Fibroblast of the conjunctiva (primary cell): ENCODE data around the gene STUM.
"Not testable (repeated sequence)": the region's sequence is repeated elsewhere in the genome, so short reads cannot be mapped to it uniquely, and the experiment has no call there.

Source experiments
- DNase-seq: peaks from one replicate; pipeline ENCODE4 v3.0.0-alpha.2; 2010; ENCODE audit warnings: low read depth

The STUM gene

GRCh38 chr1:226627050-226627755 lies 78.6 kb downstream of the STUM start:
- no peak for DNase-seq

GRCh38 chr1:226627924-226628611 lies 79.5 kb downstream of the STUM start:
- DNase-seq, result no peak

DNA sequence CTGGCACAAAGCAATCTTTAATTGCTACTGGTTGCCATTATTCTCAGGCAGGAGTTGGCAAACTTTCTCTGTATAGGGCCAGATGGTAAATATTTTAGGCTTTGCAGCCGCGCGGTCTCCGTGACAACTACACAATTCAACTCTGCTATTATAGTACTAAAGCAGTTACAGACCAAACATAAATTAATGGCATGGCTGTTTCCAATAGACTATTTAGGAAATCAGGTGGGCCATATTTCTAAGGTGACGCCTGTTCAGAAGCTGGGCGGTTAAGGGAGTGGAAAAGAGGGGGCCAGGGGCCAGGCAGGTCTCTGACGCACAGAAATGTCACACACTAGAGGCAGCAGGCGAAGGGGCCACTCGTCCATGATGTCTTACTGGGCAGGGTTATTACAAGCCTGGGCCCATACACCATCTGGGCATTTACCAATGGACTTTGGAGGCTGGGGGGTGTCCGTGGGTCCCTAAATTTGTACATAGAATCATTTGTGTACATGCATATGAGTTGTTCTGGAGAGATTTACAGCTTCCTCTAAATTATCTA lies 80.1 kb downstream of the STUM start:
- DNase-seq, result no peak

DNA sequence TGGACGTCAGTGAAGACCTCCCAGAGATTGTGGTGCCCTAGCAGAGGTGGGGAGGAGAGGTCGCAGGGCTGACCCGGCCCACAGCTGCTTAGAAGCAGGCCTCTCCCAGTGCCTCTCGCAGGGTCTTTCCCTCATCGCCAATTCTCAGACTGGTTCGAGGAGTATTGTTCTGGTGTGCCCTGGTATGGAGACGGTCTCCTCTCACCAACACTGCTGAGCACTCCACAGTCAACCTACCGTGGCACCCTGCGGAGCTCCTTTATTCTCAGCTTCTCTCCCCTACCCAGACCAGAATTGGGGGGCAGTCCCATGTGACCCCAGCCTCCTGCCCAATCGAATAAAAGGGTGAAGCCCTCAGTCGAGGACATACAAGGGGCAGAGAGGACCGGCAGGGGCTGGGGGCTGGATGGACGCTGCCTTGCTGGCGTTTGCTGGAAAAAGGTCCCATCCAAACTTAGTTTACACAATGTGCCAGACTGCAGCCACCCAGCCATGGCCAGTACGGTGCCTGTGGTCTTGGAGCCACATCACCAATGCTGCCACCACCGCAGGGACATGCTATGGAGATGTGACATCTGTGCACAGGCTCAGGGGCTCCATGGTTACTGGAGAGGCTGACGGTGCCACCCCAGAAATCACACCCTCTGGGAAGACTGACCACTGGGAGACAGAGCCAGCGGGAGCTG lies 80.8 kb downstream of the STUM start:
- no peak for DNase-seq

- no peak for DNase-seq
These were observed 81.5 kb downstream of the STUM start for GRCh38 chr1:226629896-226630550.

- DNase-seq, result no peak
These were observed 82.0 kb downstream of the STUM start for GRCh38 chr1:226630592-226630991.

DNA sequence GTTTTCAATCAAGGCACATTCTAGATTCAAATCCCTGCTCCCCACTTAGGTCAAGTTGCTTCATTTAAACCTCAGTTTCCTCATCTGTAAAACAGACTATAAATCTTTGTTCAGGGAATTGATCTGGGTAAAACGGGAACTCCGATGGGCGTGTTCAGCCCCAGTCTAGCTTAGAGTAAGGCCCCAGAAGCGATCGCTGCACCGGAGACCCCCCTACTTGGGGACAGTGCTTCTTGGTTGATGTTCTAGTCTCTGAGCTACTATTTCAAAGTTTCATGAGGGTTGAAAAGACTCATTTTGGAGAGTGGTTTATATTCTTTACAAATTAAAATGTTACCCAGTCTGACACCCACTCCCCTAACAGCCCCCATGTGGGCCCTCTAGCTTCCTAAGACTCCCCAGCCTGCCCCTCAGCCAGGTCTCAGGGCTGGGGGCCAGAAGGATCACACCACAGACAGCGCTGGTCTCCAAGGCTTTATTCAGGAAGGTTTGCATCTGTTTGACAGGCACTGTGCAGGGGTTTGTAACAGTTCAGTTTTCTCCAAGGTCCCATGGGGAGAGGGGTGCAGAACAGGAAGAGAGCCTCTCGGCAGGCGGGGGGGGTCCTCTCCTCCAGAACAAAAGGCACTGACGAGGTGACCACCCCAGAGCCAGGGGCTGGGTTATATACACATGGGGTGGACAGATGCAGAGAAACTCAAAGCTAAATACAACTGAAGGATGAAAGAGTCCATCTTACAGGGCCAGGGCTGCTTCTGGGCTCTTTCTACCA lies 82.9 kb downstream of the STUM start:
- DNase-seq, result no peak

DNA sequence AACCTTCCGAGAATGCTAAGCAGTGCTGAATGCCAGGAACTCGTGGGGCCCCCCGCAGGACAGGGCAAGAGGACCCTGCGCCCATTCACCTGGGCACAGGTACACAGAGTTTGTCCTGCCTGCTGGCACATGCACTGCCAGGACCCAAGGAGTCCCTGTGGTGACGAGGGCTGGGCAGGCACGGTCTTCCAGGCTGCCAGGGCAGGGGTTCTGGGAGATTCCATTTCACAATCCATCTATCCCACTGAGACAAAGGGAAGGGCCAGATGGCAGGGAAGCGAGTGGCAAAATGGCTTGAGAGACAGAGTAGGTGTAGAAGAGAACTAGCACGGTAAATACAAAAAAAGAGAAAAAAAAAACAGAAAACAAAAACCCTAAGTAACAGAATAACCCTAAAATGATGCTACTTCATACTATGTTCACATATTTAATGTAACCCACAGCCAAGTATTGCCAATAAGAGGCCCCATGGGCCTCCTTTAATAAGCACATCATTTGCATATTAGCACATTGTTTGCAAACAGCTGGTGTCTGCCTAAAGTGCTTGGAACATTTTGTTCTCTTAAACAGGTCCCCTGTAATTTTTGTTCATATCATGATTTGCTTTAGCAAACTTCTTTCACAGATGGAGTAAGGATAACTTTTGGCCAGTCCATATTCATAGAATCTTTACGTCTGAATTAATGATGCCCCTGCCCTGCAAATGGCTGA lies 83.8 kb downstream of the STUM start:
- no peak for DNase-seq

DNA sequence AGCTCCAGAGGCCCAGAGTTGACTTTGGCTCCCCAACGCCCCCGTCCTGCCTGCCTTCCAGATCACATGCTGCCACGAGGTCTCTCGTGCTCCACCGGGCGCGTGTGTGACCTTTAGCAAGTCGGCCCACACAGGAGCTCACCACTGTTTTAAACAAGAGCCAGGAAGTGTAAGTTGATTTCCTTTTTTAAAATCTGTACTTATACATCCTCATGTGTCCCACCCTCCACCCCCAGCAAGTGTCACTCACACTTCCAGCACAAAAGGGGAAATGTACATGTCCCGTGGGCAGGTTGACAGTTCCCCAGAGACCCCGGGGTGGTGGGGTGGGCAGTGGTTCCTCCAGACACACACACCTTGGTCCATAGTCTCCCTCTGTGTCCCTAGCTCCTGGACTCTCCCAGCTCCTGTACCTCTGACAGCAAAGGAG lies 84.4 kb downstream of the STUM start:
- DNase-seq, result no peak

GRCh38 chr1:226633541-226634165 lies 85.1 kb downstream of the STUM start:
- DNase-seq, result no peak

DNA sequence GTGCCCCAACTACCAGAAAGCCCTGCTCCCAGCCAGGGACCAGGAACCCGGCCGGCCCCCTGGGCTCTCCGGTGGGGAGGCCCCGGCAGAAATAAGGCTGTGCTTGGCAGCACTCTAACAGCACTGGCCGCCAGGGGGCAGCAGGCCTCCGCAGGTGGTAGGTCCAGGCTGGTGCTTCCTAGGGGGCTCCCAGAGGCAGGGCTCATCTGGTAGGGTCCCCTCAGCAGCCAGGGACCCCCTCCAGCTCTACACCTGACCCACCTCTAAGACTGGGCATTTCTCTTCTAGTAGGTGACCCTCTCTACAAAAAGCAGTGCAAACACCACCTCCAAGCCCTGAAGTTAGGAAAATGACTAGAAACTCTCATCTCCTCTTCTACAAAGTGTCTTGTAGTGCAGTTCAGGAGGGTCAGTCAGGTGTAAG lies 85.6 kb downstream of the STUM start:
- no peak for DNase-seq

GRCh38 chr1:226634611-226635246 lies 86.2 kb downstream of the STUM start:
- DNase-seq, result no peak

DNA sequence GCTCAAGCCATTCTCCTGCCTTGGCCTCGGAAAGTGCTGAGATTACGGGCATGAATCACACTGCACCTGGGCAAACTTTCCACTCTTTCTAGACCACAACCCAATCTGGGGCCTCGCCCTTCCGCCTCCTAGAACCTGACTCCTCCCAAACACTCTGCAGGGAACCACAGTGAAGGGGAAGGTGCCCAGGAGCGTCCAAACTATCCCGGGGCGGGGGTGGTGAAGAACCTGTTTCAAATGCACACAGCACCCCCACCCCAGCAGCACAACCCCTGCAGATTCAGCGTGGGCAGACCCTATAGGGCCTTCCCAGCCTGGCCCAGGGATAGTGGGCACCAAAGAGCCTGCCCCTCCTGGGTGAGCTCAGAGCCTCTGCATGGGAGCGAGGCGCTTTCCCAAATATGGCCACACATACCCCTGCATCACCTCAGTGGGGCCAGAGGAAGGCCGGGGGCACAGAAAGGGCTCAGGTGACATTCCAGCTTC lies 86.9 kb downstream of the STUM start:
- no peak for DNase-seq

GRCh38 chr1:226636847-226637096 lies 88.2 kb downstream of the STUM start:
- DNase-seq, result no peak

GRCh38 chr1:226637147-226637935 lies 88.8 kb downstream of the STUM start:
- DNase-seq, result no peak

GRCh38 chr1:226638001-226638601 lies 89.5 kb downstream of the STUM start:
- no peak for DNase-seq

GRCh38 chr1:226638608-226639007 lies 90.0 kb downstream of the STUM start:
- DNase-seq, result no peak

GRCh38 chr1:226639206-226639605 lies 90.6 kb downstream of the STUM start:
- DNase-seq, result not testable (repeated sequence)

DNA sequence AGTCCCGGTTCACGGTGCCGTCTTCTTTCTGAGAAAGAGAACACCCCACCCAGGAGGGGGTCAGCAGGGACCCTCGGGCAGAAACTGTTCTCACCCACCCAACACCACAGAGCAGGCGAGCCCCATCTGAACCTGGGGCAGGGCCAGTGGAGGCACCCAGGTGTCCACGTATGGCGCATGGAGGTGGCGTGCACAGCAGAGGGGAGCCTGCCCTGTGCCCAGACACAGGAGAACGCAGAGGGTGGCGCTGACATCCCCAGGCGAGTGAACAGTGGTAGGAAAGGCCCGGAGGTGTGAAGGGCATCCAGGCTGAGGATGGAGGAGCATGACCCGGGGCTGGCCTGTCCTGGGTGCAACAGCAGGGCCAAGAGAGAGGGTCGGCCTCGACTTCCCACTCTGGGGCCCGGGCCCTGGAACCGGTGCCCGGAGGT lies 91.1 kb downstream of the STUM start:
- no peak for DNase-seq
